GM12872 (cell line): ENCODE data around the gene CXCL5.
A peak's percentile ranks its signal among the peaks of the same experiment; 100 is the strongest.

ENCODE experiments used
- TF ChIP-seq, protein P1 (sequence below): IDR thresholded peaks from 3 replicates; pipeline ENCODE4 v1.5.1; 2011; ENCODE audit warnings: low read depth, mild to moderate bottlenecking, low read length, moderate library complexity; ENCODE audit not compliant: insufficient read depth

The CXCL5 gene

DNA sequence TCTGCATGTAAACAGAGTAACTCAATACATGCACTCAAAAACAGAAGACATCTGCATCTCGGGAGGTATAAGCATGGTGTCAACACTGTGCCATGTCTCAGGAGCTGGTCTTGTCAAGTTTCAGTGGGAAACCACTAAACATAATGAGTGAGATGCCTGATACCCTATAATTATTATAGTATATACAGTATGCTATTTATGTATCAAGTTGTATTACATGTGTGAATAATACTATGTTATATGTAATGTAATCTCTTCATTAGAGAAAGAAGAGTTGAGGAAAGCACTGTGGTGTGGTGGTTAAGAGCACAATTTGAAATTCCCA lies 13.0 kb downstream of the CXCL5 start:
- TF ChIP-seq, protein P1, sequence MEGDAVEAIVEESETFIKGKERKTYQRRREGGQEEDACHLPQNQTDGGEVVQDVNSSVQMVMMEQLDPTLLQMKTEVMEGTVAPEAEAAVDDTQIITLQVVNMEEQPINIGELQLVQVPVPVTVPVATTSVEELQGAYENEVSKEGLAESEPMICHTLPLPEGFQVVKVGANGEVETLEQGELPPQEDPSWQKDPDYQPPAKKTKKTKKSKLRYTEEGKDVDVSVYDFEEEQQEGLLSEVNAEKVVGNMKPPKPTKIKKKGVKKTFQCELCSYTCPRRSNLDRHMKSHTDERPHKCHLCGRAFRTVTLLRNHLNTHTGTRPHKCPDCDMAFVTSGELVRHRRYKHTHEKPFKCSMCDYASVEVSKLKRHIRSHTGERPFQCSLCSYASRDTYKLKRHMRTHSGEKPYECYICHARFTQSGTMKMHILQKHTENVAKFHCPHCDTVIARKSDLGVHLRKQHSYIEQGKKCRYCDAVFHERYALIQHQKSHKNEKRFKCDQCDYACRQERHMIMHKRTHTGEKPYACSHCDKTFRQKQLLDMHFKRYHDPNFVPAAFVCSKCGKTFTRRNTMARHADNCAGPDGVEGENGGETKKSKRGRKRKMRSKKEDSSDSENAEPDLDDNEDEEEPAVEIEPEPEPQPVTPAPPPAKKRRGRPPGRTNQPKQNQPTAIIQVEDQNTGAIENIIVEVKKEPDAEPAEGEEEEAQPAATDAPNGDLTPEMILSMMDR: no peak

DNA sequence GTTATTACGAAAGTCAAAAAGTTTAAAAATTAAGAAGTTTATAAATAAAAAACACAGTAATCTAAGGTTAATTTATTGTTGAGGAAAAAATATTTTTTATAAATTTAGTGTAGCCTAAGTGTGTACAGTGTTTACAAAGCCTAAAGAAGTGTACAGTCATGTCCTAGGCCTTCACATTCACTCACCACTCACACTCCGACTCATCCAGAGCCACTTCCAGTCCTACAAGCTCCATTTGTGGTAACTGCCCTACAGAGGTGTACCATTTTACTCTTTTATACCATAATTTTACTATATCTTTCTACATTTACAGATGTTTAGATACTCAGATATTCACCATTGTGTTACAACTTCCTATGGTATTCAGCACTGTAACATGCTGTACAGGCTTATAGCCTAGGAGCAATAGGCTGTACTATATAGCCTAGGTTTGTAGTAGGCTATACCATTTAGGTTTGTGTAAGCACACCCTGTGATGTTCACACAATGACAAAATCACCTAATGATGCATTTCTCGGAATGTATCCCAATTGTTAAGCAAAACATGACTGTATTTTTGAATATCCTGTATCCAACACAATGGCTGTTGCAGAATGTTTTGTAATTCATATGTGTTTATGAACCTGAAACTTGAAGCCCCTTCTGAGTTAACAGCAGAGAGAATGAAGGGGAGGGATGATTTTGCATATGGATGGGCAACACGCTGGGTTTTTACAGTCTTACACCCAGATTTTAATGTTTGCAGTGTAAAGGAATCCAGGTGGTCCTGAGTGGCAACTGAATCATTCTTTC lies 13.5 kb downstream of the CXCL5 start:
- TF ChIP-seq, protein P1: no peak

DNA sequence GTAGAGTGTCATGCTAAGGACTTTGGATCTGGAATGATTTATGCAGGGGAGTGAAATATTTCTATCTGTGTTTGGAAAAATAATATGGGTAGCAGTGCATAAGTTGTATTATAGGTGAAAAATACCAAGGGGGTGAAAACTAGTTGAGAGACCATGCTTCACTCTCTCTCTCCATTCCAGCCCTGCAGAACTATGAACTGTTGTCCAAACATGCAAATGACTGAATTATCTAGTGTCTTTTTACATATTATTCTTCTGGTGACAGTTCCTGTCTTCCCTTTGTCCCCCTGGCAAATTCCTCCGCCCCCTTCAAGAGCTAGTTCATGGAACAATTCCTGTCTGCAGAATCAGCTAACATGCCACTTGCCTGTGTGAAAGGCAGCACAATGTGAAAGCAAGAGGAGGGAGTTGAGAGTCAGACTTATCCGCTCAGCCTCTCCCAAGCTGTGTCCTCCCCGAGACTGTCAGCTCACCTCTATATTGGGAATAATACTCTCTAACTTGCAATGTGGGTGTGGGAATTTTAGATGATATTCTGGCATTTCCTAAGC lies 19.0 kb downstream of the CXCL5 start:
- TF ChIP-seq, protein P1: no peak

DNA sequence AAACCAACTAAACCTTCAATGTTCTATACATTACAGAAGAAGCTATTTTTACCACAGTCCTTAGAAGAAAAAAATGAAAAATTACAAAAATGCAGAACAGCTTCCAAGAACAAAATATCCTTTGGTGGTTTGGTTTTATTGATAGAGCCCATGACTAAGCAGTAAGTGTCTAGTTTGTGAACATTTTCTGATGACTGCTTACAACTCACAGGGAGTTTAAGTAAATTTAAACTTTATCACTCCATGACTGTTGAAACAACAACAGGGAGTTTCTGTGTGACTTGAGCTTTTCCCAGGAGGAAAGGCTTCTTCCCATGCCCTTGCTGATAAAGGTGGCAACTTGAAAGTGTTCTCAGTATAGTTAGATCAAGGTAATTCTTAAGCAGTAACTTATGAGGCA lies 19.6 kb downstream of the CXCL5 start:
- TF ChIP-seq, protein P1: no peak

DNA sequence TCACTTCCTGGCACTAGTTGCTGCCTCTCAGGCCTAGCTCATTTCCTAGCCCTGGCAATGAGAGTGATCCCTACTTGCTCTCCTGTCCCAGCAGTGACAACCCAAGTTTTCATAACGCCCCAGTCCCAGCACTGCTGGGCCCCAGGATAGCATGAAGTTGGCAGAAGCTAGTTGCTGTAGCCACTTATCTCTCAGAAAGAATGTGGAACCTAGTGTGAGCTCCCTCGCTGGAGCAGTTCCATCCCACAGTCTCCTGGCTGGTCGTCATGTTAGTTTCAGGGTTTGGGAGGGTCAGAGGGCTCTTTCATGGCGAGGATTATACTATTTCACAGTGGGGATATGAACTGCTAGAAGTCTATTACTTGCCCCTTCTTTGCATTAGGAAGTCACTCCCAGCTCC lies 21.8 kb downstream of the CXCL5 start:
- TF ChIP-seq, protein P1: no peak

DNA sequence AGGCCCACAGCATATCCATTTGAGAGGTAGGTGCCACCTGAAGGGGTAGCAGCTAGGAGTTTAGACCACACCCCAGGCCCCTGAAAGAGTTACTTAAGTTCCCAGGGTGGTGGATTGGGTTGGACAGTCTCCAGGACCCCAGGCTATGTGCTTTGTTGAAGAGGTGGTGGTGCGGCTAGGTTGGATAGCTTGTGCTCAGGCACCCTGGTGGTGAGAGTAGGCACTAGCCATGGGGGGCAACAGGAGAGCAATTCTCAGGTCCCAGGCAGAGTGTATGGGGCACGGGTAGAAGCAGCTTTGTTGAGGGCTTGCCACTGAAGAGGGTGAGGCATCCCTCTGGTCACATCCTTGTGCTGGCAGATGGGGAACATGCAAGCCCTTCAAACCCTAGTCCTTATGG lies 22.3 kb downstream of the CXCL5 start:
- TF ChIP-seq, protein P1: 0 out of 3 replicates have a peak, but pooled peaks have one; percentile 10

DNA sequence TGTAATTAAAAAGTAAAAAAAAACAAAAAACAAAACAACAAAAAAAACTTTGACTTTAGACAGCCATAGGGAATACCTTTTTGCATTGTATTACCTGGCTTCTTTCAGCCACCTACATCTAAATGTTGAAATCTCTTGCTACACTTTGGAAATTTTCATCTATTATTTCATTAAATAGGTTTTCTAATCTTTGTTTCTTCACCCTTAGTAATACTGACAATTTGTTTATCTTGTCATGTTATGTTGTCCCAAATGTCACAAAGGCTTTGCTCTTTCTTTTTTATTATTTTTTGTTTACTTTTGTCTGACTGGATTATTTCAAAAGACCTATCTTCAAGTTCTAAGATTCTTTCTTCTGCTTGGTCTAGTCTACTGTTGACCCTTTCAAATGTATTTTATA lies 24.1 kb downstream of the CXCL5 start:
- TF ChIP-seq, protein P1: no peak
